ENCODE results near the gene SEMA3E.

- TF ChIP-seq RFX5 (IDR thresholded peaks at IDR 0.05; ENCODE audit: low read length): no peak
- TF ChIP-seq, protein P1, sequence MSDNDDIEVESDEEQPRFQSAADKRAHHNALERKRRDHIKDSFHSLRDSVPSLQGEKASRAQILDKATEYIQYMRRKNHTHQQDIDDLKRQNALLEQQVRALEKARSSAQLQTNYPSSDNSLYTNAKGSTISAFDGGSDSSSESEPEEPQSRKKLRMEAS (IDR thresholded peaks at IDR 0.05; ENCODE audit: low read depth): no peak
- no peak for TF ChIP-seq YY1 (IDR thresholded peaks at IDR 0.05; ENCODE audit: low read depth)
These were observed 98.8 kb downstream of the SEMA3E start for GRCh38 chr7:83550100-83550499.

Data from SK-N-SH (cell line).